Suprapubic skin (tissue), 4 donors: Measurements from ENCODE around the gene NPEPL1. TPM values are rescaled to one million over a fixed set of nuclear protein-coding genes. Genes with fewer than 3 reads are reported as not detected.
A peak's percentile ranks its signal among the peaks of the same experiment; 100 is the strongest.
"Not testable (repeated sequence)": the region's sequence is repeated elsewhere in the genome, so short reads cannot be mapped to it uniquely, and the experiment has no call there.

Source experiments
- DNase-seq, 2 donors: peaks; one replicate each; pipeline ENCODE4 v3.0.0-alpha.2; 2019; ENCODE audit warnings: low spot score in 2 of 2
- H3K27ac ChIP-seq: fragments of 200-600 bp; sonication (generic); one replicate; pipeline ENCODE4 v1.5.1; 2019
- H3K27me3 ChIP-seq: fragments of 200-600 bp; sonication (generic); one replicate; pipeline ENCODE4 v1.5.1; 2019
- H3K36me3 ChIP-seq: fragments of 200-600 bp; sonication (generic); one replicate; pipeline ENCODE4 v1.5.1; 2019
- H3K4me1 ChIP-seq: fragments of 200-600 bp; sonication (generic); one replicate; pipeline ENCODE4 v1.5.1; 2019
- H3K4me3 ChIP-seq: fragments of 200-600 bp; sonication (generic); one replicate; pipeline ENCODE4 v1.5.1; 2019; ENCODE audit warnings: mild to moderate bottlenecking
- H3K9me3 ChIP-seq: fragments of 200-600 bp; sonication (generic); one replicate; pipeline ENCODE4 v1.5.1; 2019
- EP300 ChIP-seq: sonication (generic); formaldehyde crosslinking; IDR thresholded peaks from one replicate; pipeline ENCODE4 v1.6.1; 2017; ENCODE audit warnings: antibody characterized with exemption
- POLR2A ChIP-seq, 2 donors: fragments of 450-650 bp; IDR thresholded peaks; one replicate each; pipeline ENCODE4 v1.6.1; 2017; ENCODE audit warnings: antibody characterized with exemption in 2 of 2, mild to moderate bottlenecking in 2 of 2, moderate library complexity in 2 of 2
- POLR2AphosphoS5 ChIP-seq, 3 donors: sonication (generic); formaldehyde crosslinking; IDR thresholded peaks; one replicate each; pipeline ENCODE4 v1.6.1; 2017; ENCODE audit warnings: antibody characterized with exemption in 3 of 3
- WGBS: methylation state at CpG from one replicate; pipeline ENCODE4 v1.1.5; 2018; 5-methylcytosine and 5-hydroxymethylcytosine counted together
- total RNA-seq, 4 donors: library from RNA; depleted of rRNA; stranded (reverse); fragments of >200 nt; gene quantifications; one replicate each; pipeline ENCODE4 v1.1.0, GENCODE V29; 2016
- TF ChIP-seq, protein P1 (sequence below), 2 donors: fragments of 200-600 bp in 1 of 2; fragments of 450-650 bp in 1 of 2; sonication (generic) in 1 of 2; IDR thresholded peaks; one replicate each; pipeline ENCODE4 v1.5.1; 2016 to 2019; ENCODE audit warnings: antibody characterized with exemption in 2 of 2, mild to moderate bottlenecking in 1 of 2, moderate library complexity in 1 of 2

The NPEPL1 gene, protein sequence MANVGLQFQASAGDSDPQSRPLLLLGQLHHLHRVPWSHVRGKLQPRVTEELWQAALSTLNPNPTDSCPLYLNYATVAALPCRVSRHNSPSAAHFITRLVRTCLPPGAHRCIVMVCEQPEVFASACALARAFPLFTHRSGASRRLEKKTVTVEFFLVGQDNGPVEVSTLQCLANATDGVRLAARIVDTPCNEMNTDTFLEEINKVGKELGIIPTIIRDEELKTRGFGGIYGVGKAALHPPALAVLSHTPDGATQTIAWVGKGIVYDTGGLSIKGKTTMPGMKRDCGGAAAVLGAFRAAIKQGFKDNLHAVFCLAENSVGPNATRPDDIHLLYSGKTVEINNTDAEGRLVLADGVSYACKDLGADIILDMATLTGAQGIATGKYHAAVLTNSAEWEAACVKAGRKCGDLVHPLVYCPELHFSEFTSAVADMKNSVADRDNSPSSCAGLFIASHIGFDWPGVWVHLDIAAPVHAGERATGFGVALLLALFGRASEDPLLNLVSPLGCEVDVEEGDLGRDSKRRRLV
- total RNA-seq, result 10 to 100 TPM; 21.0 to 69.2 (median 42.0) TPM

DNA sequence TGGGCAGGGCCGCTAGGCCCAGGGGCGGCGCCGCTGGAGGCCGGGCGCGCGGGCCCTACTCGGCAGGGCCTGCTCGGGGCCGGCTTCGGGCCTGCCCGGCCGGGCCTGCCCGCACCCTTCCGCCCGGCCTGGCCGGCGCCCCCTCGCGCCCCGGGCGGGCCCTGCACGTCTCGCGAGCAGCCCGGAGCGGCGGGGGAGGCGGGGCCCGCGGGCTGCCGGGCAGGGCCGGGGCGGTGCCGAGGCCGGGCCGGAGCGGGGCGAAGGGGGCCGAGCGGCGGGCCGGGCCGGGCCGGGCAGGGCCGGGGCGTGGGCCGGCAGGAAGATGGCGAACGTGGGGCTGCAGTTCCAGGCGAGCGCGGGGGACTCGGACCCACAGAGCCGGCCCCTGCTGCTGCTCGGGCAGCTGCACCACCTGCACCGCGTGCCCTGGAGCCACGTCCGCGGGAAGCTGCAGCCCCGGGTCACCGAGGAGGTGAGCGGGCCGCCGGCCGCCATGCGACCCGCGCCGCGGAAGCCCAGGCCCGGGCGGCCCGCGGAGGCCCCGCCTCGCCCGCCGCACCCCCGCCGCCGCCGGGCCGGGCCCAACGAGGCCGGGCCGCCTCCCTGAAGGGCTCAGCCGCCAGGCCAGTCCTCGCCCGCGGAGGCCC is at the start of gene NPEPL1:
Gene NPEPL1, plus strand, starts transcription at position 222 of the 647 bp plus-strand sequence. Its CDS starts 101 bp downstream, at position 323.
- H3K4me1 ChIP-seq, result peaks cover 44% of the 10 kb centered on the region
- no peaks in the 10 kb centered on the region for H3K9me3 ChIP-seq
- peak within 1 kb of the TSS; percentile 92 for H3K27ac ChIP-seq
- DNase-seq, result peak in 1 of 2 donors; percentile 76
- peaks cover 27% of the 10 kb centered on the region for H3K36me3 ChIP-seq
- no peaks in the 10 kb centered on the region for H3K27me3 ChIP-seq
- H3K4me3 ChIP-seq, result peak within 1 kb of the TSS; percentile 58
- WGBS, result 17% methylated on average over 8 of the region's 93 CpGs
- TF ChIP-seq EP300 (no peak), POLR2A (IDR thresholded peaks at IDR 0.05) (no peak), POLR2AphosphoS5 (IDR thresholded peaks at IDR 0.05) (no peak)
- TF ChIP-seq, protein P1, sequence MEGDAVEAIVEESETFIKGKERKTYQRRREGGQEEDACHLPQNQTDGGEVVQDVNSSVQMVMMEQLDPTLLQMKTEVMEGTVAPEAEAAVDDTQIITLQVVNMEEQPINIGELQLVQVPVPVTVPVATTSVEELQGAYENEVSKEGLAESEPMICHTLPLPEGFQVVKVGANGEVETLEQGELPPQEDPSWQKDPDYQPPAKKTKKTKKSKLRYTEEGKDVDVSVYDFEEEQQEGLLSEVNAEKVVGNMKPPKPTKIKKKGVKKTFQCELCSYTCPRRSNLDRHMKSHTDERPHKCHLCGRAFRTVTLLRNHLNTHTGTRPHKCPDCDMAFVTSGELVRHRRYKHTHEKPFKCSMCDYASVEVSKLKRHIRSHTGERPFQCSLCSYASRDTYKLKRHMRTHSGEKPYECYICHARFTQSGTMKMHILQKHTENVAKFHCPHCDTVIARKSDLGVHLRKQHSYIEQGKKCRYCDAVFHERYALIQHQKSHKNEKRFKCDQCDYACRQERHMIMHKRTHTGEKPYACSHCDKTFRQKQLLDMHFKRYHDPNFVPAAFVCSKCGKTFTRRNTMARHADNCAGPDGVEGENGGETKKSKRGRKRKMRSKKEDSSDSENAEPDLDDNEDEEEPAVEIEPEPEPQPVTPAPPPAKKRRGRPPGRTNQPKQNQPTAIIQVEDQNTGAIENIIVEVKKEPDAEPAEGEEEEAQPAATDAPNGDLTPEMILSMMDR (IDR thresholded peaks at IDR 0.05), result no peak

DNA sequence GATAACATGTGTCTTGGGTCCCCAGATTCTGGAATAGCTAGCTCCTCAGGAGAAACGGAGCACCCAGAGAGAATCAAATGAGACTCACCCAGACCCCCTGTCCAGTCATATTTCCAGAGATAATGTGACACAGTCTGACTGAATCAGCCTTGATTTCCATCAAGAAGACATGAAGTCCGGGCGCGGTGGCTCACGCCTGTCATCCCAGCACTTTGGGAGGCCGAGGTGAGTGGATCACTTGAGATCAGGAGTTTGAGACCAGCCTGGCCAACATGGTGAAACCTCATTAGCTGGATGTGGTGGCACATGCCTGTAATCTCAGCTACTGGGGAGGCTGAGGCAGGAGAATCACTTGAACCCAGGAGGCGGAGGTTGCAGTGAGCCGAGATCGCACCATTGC is 49.7 kb upstream of the NPEPL1 start:
- WGBS, result 95% methylated on average over 8 of the region's 9 CpGs
- DNase-seq, result peak in 1 of 2 donors; percentile 35
- not testable (repeated sequence) for H3K36me3 ChIP-seq, H3K9me3 ChIP-seq, H3K27me3 ChIP-seq, H3K27ac ChIP-seq, H3K4me3 ChIP-seq
- peaks cover 10% of the 10 kb centered on the region for H3K4me1 ChIP-seq

DNA sequence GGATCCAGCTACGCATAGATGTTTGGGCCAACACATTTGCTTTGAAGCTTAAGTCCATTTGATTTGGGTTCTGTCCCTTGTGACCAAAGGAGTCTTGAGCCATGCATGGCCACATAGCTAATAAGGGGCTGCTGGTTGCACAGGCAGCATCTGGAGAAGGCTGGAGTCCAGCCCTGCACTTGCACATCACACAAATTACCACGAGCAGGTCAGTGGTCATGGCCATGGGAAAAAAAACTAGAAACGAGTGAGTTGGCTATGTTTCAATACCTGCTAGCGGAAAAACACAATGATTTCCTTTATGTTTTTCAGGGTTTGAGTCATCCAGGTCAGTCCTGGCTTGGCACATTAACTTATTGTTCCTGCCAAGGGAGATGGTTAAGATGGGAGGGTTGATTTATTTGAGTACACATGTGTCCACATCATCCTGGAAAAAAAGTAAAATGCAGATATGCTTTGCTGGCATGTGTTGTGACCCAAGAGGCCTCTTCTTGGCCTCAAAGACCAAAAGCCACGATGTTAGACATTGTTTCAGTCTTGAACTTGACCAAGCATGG is 47.1 kb upstream of the NPEPL1 start:
- Histone ChIP-seq H3K27me3 (no peaks in the 10 kb centered on the region), H3K4me1 (peaks cover 25% of the 10 kb centered on the region), H3K4me3 (no peak overlapping the region), H3K36me3 (no peaks in the 10 kb centered on the region), H3K27ac (no peak overlapping the region), H3K9me3 (no peaks in the 10 kb centered on the region)
- peak in 1 of 2 donors; percentile 28 for DNase-seq
- 61% methylated on average over 5 of the region's 5 CpGs for WGBS
- TF ChIP-seq POLR2AphosphoS5 (IDR thresholded peaks at IDR 0.05), result no peak
- no peak for TF ChIP-seq POLR2A (IDR thresholded peaks at IDR 0.05)
- TF ChIP-seq, protein P1 (IDR thresholded peaks at IDR 0.05), result no peak
- TF ChIP-seq EP300, result no peak

DNA sequence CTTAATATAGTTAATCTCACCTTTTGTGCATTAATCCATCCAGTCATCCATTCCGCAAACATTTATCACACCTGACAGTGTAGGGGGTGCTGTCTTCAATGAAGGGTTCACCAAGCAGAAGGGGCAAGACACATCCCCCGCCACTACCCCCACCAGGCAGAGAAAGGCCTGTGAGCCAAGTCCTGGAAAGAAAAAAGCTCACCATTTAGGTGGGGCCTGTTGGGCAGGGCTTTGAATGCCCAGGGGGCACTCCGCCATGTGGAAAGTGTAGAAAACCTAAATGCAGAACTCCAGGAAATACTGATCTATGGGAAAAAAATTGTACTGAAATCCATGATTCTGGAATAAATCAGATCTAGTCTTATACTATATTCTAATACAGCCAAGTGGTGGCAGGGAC is 46.3 kb upstream of the NPEPL1 start:
- WGBS, result 94% methylated on average over 3 of the region's 3 CpGs
- H3K27ac ChIP-seq, result no peak overlapping the region

DNA sequence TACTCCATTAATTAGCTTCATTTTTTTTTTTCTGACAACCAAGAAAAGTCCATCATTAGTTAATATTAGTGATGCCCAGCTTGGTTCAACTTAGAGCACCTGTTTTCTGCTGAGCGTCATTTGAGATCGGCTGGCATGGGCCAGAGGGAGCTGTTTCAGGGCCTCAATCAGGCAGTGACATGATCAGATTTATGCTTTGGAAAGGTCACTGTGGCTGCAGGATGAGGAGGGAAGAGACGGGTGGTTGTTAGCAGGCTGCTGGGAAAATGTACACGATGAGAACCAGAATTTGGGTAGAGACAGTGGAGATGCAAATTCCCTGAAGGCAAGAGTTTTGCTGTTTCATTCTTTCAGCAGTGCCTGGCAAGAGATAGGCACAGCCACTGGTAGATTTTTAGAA is 45.9 kb upstream of the NPEPL1 start:
- peaks cover 25% of the 10 kb centered on the region for H3K4me1 ChIP-seq
- no peaks in the 10 kb centered on the region for H3K27me3 ChIP-seq
- WGBS, result 77% methylated on average over 4 of the region's 4 CpGs
- no peaks in the 10 kb centered on the region for H3K36me3 ChIP-seq
- no peak overlapping the region for H3K4me3 ChIP-seq
- no peak for DNase-seq
- H3K9me3 ChIP-seq, result no peaks in the 10 kb centered on the region
- no peak for TF ChIP-seq EP300
- TF ChIP-seq POLR2A (IDR thresholded peaks at IDR 0.05), result no peak
- no peak for TF ChIP-seq POLR2AphosphoS5 (IDR thresholded peaks at IDR 0.05)
- no peak overlapping the region for H3K27ac ChIP-seq

More for the DNA sequence above, 46.3 kb upstream of the NPEPL1 start:
- Histone ChIP-seq H3K4me3 (no peak overlapping the region), H3K27me3 (no peaks in the 10 kb centered on the region), H3K36me3 (no peaks in the 10 kb centered on the region), H3K9me3 (no peaks in the 10 kb centered on the region), H3K4me1 (peaks cover 25% of the 10 kb centered on the region)
- TF ChIP-seq, protein P1 (IDR thresholded peaks at IDR 0.05), result no peak
- TF ChIP-seq POLR2AphosphoS5 (IDR thresholded peaks at IDR 0.05) (no peak), EP300 (no peak), POLR2A (IDR thresholded peaks at IDR 0.05) (no peak)
- no peak for DNase-seq
